Glutamatergic neuron (in vitro differentiated cells): ENCODE measurements around the gene MEGF11. TPM values are rescaled to one million over a fixed set of nuclear protein-coding genes. Genes with fewer than 3 reads are reported as not detected.

ENCODE experiments used
- DNase-seq: peaks from one replicate; pipeline ENCODE4 v3.0.0; 2022
- H3K27ac Mint-ChIP-seq: one replicate; pipeline ENCODE4 v1.8.0; 2020; ENCODE audit warnings: mild to moderate bottlenecking, mixed read lengths, inconsistent platforms; ENCODE audit not compliant: unreplicated experiment
- H3K27me3 Mint-ChIP-seq: one replicate; pipeline ENCODE4 v1.8.0; 2020; ENCODE audit warnings: mild to moderate bottlenecking, moderate library complexity, mixed read lengths, inconsistent platforms; ENCODE audit not compliant: unreplicated experiment
- H3K36me3 Mint-ChIP-seq: one replicate; pipeline ENCODE4 v1.8.0; 2020; ENCODE audit warnings: mild to moderate bottlenecking, mixed read lengths, inconsistent platforms; ENCODE audit not compliant: unreplicated experiment
- H3K4me1 Mint-ChIP-seq: one replicate; pipeline ENCODE4 v1.8.0; 2020; ENCODE audit warnings: mild to moderate bottlenecking, low read depth, mixed read lengths, inconsistent platforms; ENCODE audit not compliant: unreplicated experiment
- H3K4me3 Mint-ChIP-seq: one replicate; pipeline ENCODE4 v1.8.0; 2020; ENCODE audit warnings: mild to moderate bottlenecking, mixed read lengths, inconsistent platforms; ENCODE audit not compliant: unreplicated experiment
- H3K9me3 Mint-ChIP-seq: one replicate; pipeline ENCODE4 v1.8.0; 2020; ENCODE audit warnings: mild to moderate bottlenecking, moderate library complexity, mixed read lengths, inconsistent platforms; ENCODE audit not compliant: unreplicated experiment
- CTCF ChIP-seq: fragments of 200-600 bp; sonication (generic); IDR thresholded peaks from one replicate; pipeline ENCODE4 v1.5.0; 2021; ENCODE audit not compliant: partially characterized antibody, unreplicated experiment
- total RNA-seq: library from RNA; stranded (reverse); fragmentation: NEBNext Ultra II Directional; extraction: Animal tissue kit (Norgen Biotek cat#: 25700); gene quantifications from one replicate; pipeline ENCODE4 v1.2.1, GENCODE V29; 2021; ENCODE audit not compliant: unreplicated experiment

The MEGF11 gene
- total RNA-seq, 1 donor from 2014 or later = 2.6 TPM

- peak; percentile 55 for DNase-seq
- no peak for TF ChIP-seq CTCF
- H3K27me3 Mint-ChIP-seq = no peaks in the 10 kb centered on the region
Observed at GRCh38 chr15:65862682-65863081, 390.9 kb downstream of the MEGF11 start.

GRCh38 chr15:65857718-65858402 is 395.7 kb downstream of the MEGF11 start:
- peaks cover 2% of the 10 kb centered on the region for H3K4me1 Mint-ChIP-seq
- H3K36me3 Mint-ChIP-seq = no peaks in the 10 kb centered on the region
- H3K4me3 Mint-ChIP-seq = peak overlapping the region; percentile 10
- H3K27me3 Mint-ChIP-seq = no peaks in the 10 kb centered on the region
- no peak overlapping the region for H3K27ac Mint-ChIP-seq
- peaks cover 2% of the 10 kb centered on the region for H3K9me3 Mint-ChIP-seq
- DNase-seq = no peak
- no peak for TF ChIP-seq CTCF

More at GRCh38 chr15:65862682-65863081, 390.9 kb downstream of the MEGF11 start:
- H3K27ac Mint-ChIP-seq = no peak overlapping the region
- H3K4me1 Mint-ChIP-seq = peaks cover 2% of the 10 kb centered on the region
- peaks cover 2% of the 10 kb centered on the region for H3K9me3 Mint-ChIP-seq
- H3K36me3 Mint-ChIP-seq = no peaks in the 10 kb centered on the region
- no peak overlapping the region for H3K4me3 Mint-ChIP-seq

- H3K4me3 Mint-ChIP-seq = no peak overlapping the region
- H3K9me3 Mint-ChIP-seq = peaks cover 2% of the 10 kb centered on the region
- TF ChIP-seq CTCF = peak; percentile 86
- H3K27me3 Mint-ChIP-seq = no peaks in the 10 kb centered on the region
- DNase-seq = peak; percentile 71
- H3K36me3 Mint-ChIP-seq = no peaks in the 10 kb centered on the region
- H3K4me1 Mint-ChIP-seq = peaks cover 2% of the 10 kb centered on the region
- H3K27ac Mint-ChIP-seq = no peak overlapping the region
Observed at GRCh38 chr15:65856821-65857455, 396.6 kb downstream of the MEGF11 start.

- Mint-ChIP-seq H3K4me1 (no peaks in the 10 kb centered on the region), H3K36me3 (no peaks in the 10 kb centered on the region), H3K4me3 (no peak overlapping the region), H3K27ac (no peak overlapping the region), H3K27me3 (no peaks in the 10 kb centered on the region), H3K9me3 (no peaks in the 10 kb centered on the region)
- no peak for DNase-seq
- TF ChIP-seq CTCF = no peak
Observed at GRCh38 chr15:65851981-65852380, 401.6 kb downstream of the MEGF11 start.

- H3K9me3 Mint-ChIP-seq = no peaks in the 10 kb centered on the region
- no peaks in the 10 kb centered on the region for H3K4me1 Mint-ChIP-seq
- no peak overlapping the region for H3K27ac Mint-ChIP-seq
- TF ChIP-seq CTCF = no peak
- no peak overlapping the region for H3K4me3 Mint-ChIP-seq
- no peaks in the 10 kb centered on the region for H3K36me3 Mint-ChIP-seq
- no peak for DNase-seq
- H3K27me3 Mint-ChIP-seq = peaks cover 2% of the 10 kb centered on the region
Observed at GRCh38 chr15:65847989-65848388, 405.6 kb downstream of the MEGF11 start.
